Choroid plexus epithelial cell (primary cell): ENCODE data around the gene C12orf60.

Source experiments
- DNase-seq: peaks from one replicate; pipeline ENCODE4 v3.0.0-alpha.2; 2010; ENCODE audit warnings: low read depth
- H3K4me3 ChIP-seq: 2 replicates; pipeline ENCODE4 v1.5.1; 2011; ENCODE audit warnings: low read depth, mild to moderate bottlenecking, control low read depth, low read length, moderate library complexity
- CTCF ChIP-seq: conservative IDR thresholded peaks from 2 replicates; pipeline ENCODE4 v1.5.1; 2011; ENCODE audit warnings: low read depth, mild to moderate bottlenecking, control low read depth, inconsistent platforms, low read length, moderate library complexity

Gene C12orf60

GRCh38 chr12:14844401-14844800 lies 40.9 kb downstream of the C12orf60 start:
- no peak for TF ChIP-seq CTCF
- DNase-seq = no peak
- H3K4me3 ChIP-seq = no peak overlapping the region

GRCh38 chr12:14845350-14845750 lies 41.9 kb downstream of the C12orf60 start:
- peak; percentile 77 for TF ChIP-seq CTCF
- no peak overlapping the region for H3K4me3 ChIP-seq
- peak; percentile 78 for DNase-seq

- no peak overlapping the region for H3K4me3 ChIP-seq
- TF ChIP-seq CTCF = peak; percentile 17
- no peak for DNase-seq
Observed at GRCh38 chr12:14846042-14846587, 42.6 kb downstream of the C12orf60 start.

GRCh38 chr12:14846876-14847580 lies 43.6 kb downstream of the C12orf60 start:
- no peak overlapping the region for H3K4me3 ChIP-seq
- no peak for TF ChIP-seq CTCF
- peak; percentile 47 for DNase-seq

- TF ChIP-seq CTCF = no peak
- peak; percentile 52 for DNase-seq
- no peak overlapping the region for H3K4me3 ChIP-seq
Observed at GRCh38 chr12:14849661-14850060, 46.2 kb downstream of the C12orf60 start.

GRCh38 chr12:14850929-14851663 lies 47.6 kb downstream of the C12orf60 start:
- no peak for DNase-seq
- no peak overlapping the region for H3K4me3 ChIP-seq
- TF ChIP-seq CTCF = no peak
